ENCODE results near the gene SLC26A9.
"Not testable (repeated sequence)": the region's sequence is repeated elsewhere in the genome, so short reads cannot be mapped to it uniquely, and the experiment has no call there.

Gene SLC26A9

GRCh38 chr1:205926213-205926612 is 17.0 kb downstream of the SLC26A9 start:
- no peak for DNase-seq (ENCODE audit: low read depth, low spot score)

- no peak for DNase-seq (ENCODE audit: low read depth, low spot score)
Observed at GRCh38 chr1:205925736-205926135, 17.5 kb downstream of the SLC26A9 start.

GRCh38 chr1:205924460-205924790 is 18.8 kb downstream of the SLC26A9 start:
- no peak for DNase-seq (ENCODE audit: low read depth, low spot score)

GRCh38 chr1:205923651-205924459 is 19.4 kb downstream of the SLC26A9 start:
- DNase-seq (ENCODE audit: low read depth, low spot score) = no peak

GRCh38 chr1:205922806-205923205 is 20.4 kb downstream of the SLC26A9 start:
- DNase-seq (ENCODE audit: low read depth, low spot score) = no peak

- no peak for DNase-seq (ENCODE audit: low read depth, low spot score)
Observed at GRCh38 chr1:205922314-205922713, 20.9 kb downstream of the SLC26A9 start.

- DNase-seq (ENCODE audit: low read depth, low spot score) = no peak
Observed at GRCh38 chr1:205921570-205921909, 21.7 kb downstream of the SLC26A9 start.

GRCh38 chr1:205920861-205921569 is 22.2 kb downstream of the SLC26A9 start:
- no peak for DNase-seq (ENCODE audit: low read depth, low spot score)

GRCh38 chr1:205920159-205920558 is 23.1 kb downstream of the SLC26A9 start:
- no peak for DNase-seq (ENCODE audit: low read depth, low spot score)

GRCh38 chr1:205918955-205919746 is 24.1 kb downstream of the SLC26A9 start:
- DNase-seq (ENCODE audit: low read depth, low spot score) = peak; percentile 89

GRCh38 chr1:205917466-205918238 is 25.6 kb downstream of the SLC26A9 start:
- DNase-seq (ENCODE audit: low read depth, low spot score) = no peak

GRCh38 chr1:205916541-205916940 is 26.7 kb downstream of the SLC26A9 start:
- no peak for DNase-seq (ENCODE audit: low read depth, low spot score)

- no peak for DNase-seq (ENCODE audit: low read depth, low spot score)
Observed at GRCh38 chr1:205915354-205915990, 27.8 kb downstream of the SLC26A9 start.

GRCh38 chr1:205914730-205915129 is 28.5 kb downstream of the SLC26A9 start:
- DNase-seq (ENCODE audit: low read depth, low spot score) = no peak

- no peak for DNase-seq (ENCODE audit: low read depth, low spot score)
Observed at GRCh38 chr1:205914155-205914507, 29.1 kb downstream of the SLC26A9 start.

GRCh38 chr1:205913451-205914154 is 29.7 kb downstream of the SLC26A9 start:
- DNase-seq (ENCODE audit: low read depth, low spot score) = no peak

- DNase-seq (ENCODE audit: low read depth, low spot score) = no peak
Observed at GRCh38 chr1:205907794-205908193, 35.5 kb downstream of the SLC26A9 start.

- DNase-seq (ENCODE audit: low read depth, low spot score) = not testable (repeated sequence)
Observed at GRCh38 chr1:205905095-205905494, 38.2 kb downstream of the SLC26A9 start.

- DNase-seq (ENCODE audit: low read depth, low spot score) = no peak
Observed at GRCh38 chr1:205896351-205896750, 46.9 kb downstream of the SLC26A9 start.

GRCh38 chr1:205894119-205894518 is 49.1 kb downstream of the SLC26A9 start:
- not testable (repeated sequence) for DNase-seq (ENCODE audit: low read depth, low spot score)

- DNase-seq (ENCODE audit: low read depth, low spot score) = not testable (repeated sequence)
Observed at GRCh38 chr1:205892175-205892574, 51.1 kb downstream of the SLC26A9 start.
